Measurements from ENCODE around the gene IQCM. TPM values are rescaled to one million over a fixed set of nuclear protein-coding genes. Genes with fewer than 3 reads are reported as not detected.

Gene IQCM
- total and polyA plus RNA-seq, 10 of the 15 experiments (the other 5 are each of a cell fraction or from before 2014, with no cell fraction given) = not detected

GRCh38 chr4:149552601-149553000 is 263.0 kb downstream of the IQCM start:
- in situ Hi-C loops (cut with MboI) (no loop called here), intact Hi-C loops (cut with micrococcal nuclease; ENCODE audit: unreplicated experiment) (no loop called here)
- Histone ChIP-seq H3K4me2 (ENCODE audit: control insufficient read depth, insufficient read depth) (no peak overlapping the region), H2AFZ (ENCODE audit: control insufficient read depth, low read depth, low read length) (no peak overlapping the region), H3K27me3 (replicated peaks in 1 of 2; ENCODE audit: control insufficient read depth in 2 of 2, insufficient read depth in 2 of 2, low read length in 1 of 2) (no peaks in the 10 kb centered on the region), H4K20me1 (ENCODE audit: control insufficient read depth, insufficient read depth) (no peaks in the 10 kb centered on the region), H3K36me3 (ENCODE audit: control insufficient read depth in 2 of 2, insufficient read depth in 2 of 2, low read length in 1 of 2) (no peaks in the 10 kb centered on the region), H3K79me2 (ENCODE audit: control insufficient read depth, insufficient read depth, low read length) (no peaks in the 10 kb centered on the region), H3K4me3 (no peak overlapping the region), H3K27ac (ENCODE audit: control insufficient read depth, insufficient read depth) (no peak overlapping the region), H3K4me1 (ENCODE audit: control insufficient read depth, insufficient read depth, low read length) (no peaks in the 10 kb centered on the region), H3K9ac (ENCODE audit: control insufficient read depth, insufficient read depth, low read length) (no peak overlapping the region), H3K9me3 (replicated peaks; ENCODE audit: control insufficient read depth, insufficient read depth, low read length) (no peaks in the 10 kb centered on the region)
- no TSS peak for BruUV-seq (replicated peaks)
- ChIA-PET POLR2A (no interaction called here), RAD21 (ENCODE audit: unreplicated experiment) (no interaction called here), CTCF (interaction anchor here (1.7 kb wide), 1 partner anchor 17 kb away, joined by 5 read pairs; no protein-coding TSS in a partner anchor), SMC1A (ENCODE audit: uncharacterized antibody, unreplicated experiment) (no interaction called here)
- FAIRE-seq = no peak
- TF ChIP-seq CBX3 (IDR thresholded peaks at IDR 0.05; ENCODE audit: borderline replicate concordance, low read depth) = no peak
- no peak for TF ChIP-seq ZNF622 (IDR thresholded peaks at IDR 0.05)
- TF ChIP-seq SMARCA5 (IDR thresholded peaks at IDR 0.05) = no peak
- no peak for TF ChIP-seq ELK1 (IDR thresholded peaks at IDR 0.05; ENCODE audit: low read depth, low read length)
- no peak for DNase-seq (ENCODE audit: low read depth, low spot score)
- no peak for ATAC-seq

GRCh38 chr4:149549911-149550310 is 265.7 kb downstream of the IQCM start:
- RAD21 ChIA-PET (ENCODE audit: unreplicated experiment) = no interaction called here
- H3K4me1 ChIP-seq (ENCODE audit: control insufficient read depth, insufficient read depth, low read length) = no peaks in the 10 kb centered on the region
- H4K20me1 ChIP-seq (ENCODE audit: control insufficient read depth, insufficient read depth) = no peaks in the 10 kb centered on the region
- no peak overlapping the region for H3K27ac ChIP-seq (ENCODE audit: control insufficient read depth, insufficient read depth)
- no peak overlapping the region for H2AFZ ChIP-seq (ENCODE audit: control insufficient read depth, low read depth, low read length)
- SMC1A ChIA-PET (ENCODE audit: uncharacterized antibody, unreplicated experiment) = no interaction called here
- no TSS peak for BruUV-seq (replicated peaks)
- H3K9me3 ChIP-seq (replicated peaks; ENCODE audit: control insufficient read depth, insufficient read depth, low read length) = no peaks in the 10 kb centered on the region
- DNase-seq (ENCODE audit: low read depth, low spot score) (no peak), ATAC-seq (no peak), FAIRE-seq (no peak)
- in situ Hi-C loops (cut with MboI) = no loop called here
- POLR2A ChIA-PET = no interaction called here
- no peaks in the 10 kb centered on the region for H3K36me3 ChIP-seq (ENCODE audit: control insufficient read depth in 2 of 2, insufficient read depth in 2 of 2, low read length in 1 of 2)
- TF ChIP-seq NFXL1 (IDR thresholded peaks at IDR 0.05; ENCODE audit: borderline replicate concordance) (no peak), BACH1 (IDR thresholded peaks at IDR 0.05; ENCODE audit: borderline replicate concordance) (no peak)
- TF ChIP-seq, protein P1, sequence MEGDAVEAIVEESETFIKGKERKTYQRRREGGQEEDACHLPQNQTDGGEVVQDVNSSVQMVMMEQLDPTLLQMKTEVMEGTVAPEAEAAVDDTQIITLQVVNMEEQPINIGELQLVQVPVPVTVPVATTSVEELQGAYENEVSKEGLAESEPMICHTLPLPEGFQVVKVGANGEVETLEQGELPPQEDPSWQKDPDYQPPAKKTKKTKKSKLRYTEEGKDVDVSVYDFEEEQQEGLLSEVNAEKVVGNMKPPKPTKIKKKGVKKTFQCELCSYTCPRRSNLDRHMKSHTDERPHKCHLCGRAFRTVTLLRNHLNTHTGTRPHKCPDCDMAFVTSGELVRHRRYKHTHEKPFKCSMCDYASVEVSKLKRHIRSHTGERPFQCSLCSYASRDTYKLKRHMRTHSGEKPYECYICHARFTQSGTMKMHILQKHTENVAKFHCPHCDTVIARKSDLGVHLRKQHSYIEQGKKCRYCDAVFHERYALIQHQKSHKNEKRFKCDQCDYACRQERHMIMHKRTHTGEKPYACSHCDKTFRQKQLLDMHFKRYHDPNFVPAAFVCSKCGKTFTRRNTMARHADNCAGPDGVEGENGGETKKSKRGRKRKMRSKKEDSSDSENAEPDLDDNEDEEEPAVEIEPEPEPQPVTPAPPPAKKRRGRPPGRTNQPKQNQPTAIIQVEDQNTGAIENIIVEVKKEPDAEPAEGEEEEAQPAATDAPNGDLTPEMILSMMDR (IDR thresholded peaks at IDR 0.05 in 2 of 3, conservative IDR thresholded peaks at IDR 0.05 in 1 of 3; ENCODE audit: control insufficient read depth in 2 of 3, extremely low read depth in 1 of 3, insufficient read depth in 1 of 3, low read depth in 3 of 3, low read length in 3 of 3) = peak in 1 of 3 experiments; percentile 25; a peak in 1 of 6 replicates
- no peaks in the 10 kb centered on the region for H3K27me3 ChIP-seq (replicated peaks in 1 of 2; ENCODE audit: control insufficient read depth in 2 of 2, insufficient read depth in 2 of 2, low read length in 1 of 2)
- CTCF ChIA-PET = interaction anchor here (1.0 kb wide), 1 partner anchor 178 kb away, joined by 3 read pairs; no protein-coding TSS in a partner anchor
- H3K4me2 ChIP-seq (ENCODE audit: control insufficient read depth, insufficient read depth) = no peak overlapping the region
- no peaks in the 10 kb centered on the region for H3K79me2 ChIP-seq (ENCODE audit: control insufficient read depth, insufficient read depth, low read length)
- H3K4me3 ChIP-seq = no peak overlapping the region
- H3K9ac ChIP-seq (ENCODE audit: control insufficient read depth, insufficient read depth, low read length) = no peak overlapping the region
- intact Hi-C loops (cut with micrococcal nuclease; ENCODE audit: unreplicated experiment) = no loop called here
